ENCODE results near the gene TMEM17. TPM values are rescaled to one million over a fixed set of nuclear protein-coding genes. Genes with fewer than 3 reads are reported as not detected.

Gene TMEM17
- total and polyA plus RNA-seq, 9 of the 15 experiments (the other 6 are each of a cell fraction or from before 2014, with no cell fraction given) = 0.58 to 2.2 (median 1.2) TPM

DNA sequence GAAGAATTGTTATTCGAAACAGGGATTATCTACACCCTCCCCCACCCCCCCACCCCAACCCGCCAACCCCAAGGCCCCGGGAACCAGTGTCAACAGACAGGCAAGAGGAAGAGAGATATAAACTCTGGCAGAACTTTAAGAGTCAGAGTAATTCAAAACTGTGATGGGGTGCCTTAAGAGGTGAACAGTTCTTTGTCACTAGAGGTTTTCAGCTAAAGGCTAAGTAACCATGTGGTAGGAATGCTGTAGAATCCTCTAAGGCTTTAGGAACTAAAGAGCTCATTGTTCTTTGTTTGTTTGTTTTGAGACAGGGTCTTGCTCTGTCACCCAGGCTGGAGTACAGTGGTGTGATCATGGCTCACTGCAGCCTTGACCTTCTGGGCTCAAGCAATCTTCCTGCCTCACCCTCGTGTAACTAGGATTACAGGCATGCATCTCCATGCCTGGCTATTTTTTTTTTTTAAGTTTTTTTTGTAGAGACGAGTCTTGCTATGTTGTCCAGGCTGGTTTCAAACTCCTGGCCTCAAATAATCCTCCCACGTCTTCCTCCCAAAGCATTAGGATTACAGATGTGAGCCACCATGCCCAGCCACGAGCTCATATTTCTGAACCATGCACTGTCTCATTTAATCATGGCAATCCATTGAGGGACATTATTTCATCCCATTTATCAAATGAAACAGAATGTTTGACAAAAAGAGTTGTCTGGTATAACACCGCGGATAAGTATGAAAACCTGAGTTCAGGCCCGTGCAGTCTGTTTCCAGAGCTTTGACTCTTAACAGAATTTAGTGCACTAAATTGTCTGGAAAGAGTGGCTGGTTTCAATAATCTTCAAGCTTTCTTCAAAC, 20.8 kb upstream of the TMEM17 start (continued):
- TF ChIP-seq CREB1 (IDR thresholded peaks at IDR 0.05) (no peak), CREB1 (CRISPR knock-in tag; IDR thresholded peaks at IDR 0.05) (no peak), CBX1 (IDR thresholded peaks at IDR 0.05; ENCODE audit: low read depth) (no peak), ZNF282 (CRISPR knock-in tag; IDR thresholded peaks at IDR 0.05) (no peak), PPARD (CRISPR knock-in tag; IDR thresholded peaks at IDR 0.05) (no peak), MTA2 (IDR thresholded peaks at IDR 0.05; ENCODE audit: low read depth) (no peak), ZNF79 (CRISPR knock-in tag; IDR thresholded peaks at IDR 0.05; ENCODE audit: low read depth) (no peak), GATA2 (CRISPR knock-in tag; IDR thresholded peaks at IDR 0.05) (no peak)
- TF ChIP-seq, protein P1, sequence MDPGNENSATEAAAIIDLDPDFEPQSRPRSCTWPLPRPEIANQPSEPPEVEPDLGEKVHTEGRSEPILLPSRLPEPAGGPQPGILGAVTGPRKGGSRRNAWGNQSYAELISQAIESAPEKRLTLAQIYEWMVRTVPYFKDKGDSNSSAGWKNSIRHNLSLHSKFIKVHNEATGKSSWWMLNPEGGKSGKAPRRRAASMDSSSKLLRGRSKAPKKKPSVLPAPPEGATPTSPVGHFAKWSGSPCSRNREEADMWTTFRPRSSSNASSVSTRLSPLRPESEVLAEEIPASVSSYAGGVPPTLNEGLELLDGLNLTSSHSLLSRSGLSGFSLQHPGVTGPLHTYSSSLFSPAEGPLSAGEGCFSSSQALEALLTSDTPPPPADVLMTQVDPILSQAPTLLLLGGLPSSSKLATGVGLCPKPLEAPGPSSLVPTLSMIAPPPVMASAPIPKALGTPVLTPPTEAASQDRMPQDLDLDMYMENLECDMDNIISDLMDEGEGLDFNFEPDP (CRISPR knock-in tag; IDR thresholded peaks at IDR 0.05) = no peak
